GM12878 (cell line): ENCODE results near the gene NOD1. TPM values are rescaled to one million over a fixed set of nuclear protein-coding genes. Genes with fewer than 3 reads are reported as not detected.

Experiments used
- ATAC-seq: fragments of 200-7000 bp; cut with Tn5 transposase; 3 replicates; pipeline ENCODE4 v1.9.1; 2020; ENCODE audit warnings: mild to moderate bottlenecking, moderate library complexity
- BruUV-seq: library from RNA; stranded (reverse); fragments of 400-500 nt; replicated peaks from 2 replicates; lab custom pipeline; 2021; lab: Mats Ljungman, UMichigan
- CTCF ChIA-PET: fragments of 300-600 bp; sonication (Branson Sonifier 250); formaldehyde crosslinking; extraction: SDS; loops from one replicate; lab custom pipeline; 2021; ENCODE audit warnings: inconsistent platforms; lab: Yijun Ruan, JAX
- POLR2A ChIA-PET: fragments of 350-600 bp; formaldehyde crosslinking; extraction: SDS; loops from one replicate; lab custom pipeline; 2021; ENCODE audit warnings: inconsistent platforms; lab: Charles Lee
- RAD21 ChIA-PET: fragments of 300-600 bp; sonication (Branson Sonifier 250); formaldehyde crosslinking; loops from one replicate; lab custom pipeline; 2023; ENCODE audit warnings: antibody characterized with exemption; ENCODE audit not compliant: unreplicated experiment; lab: Charles Lee
- SMC1A ChIA-PET: fragments of 300-600 bp; sonication (Branson Sonifier 250); formaldehyde crosslinking; loops from one replicate; lab custom pipeline; 2023; ENCODE audit not compliant: unreplicated experiment, uncharacterized antibody; lab: Charles Lee
- DNase-seq: peaks from one replicate; pipeline ENCODE4 v3.0.0-alpha.2; 2011; ENCODE audit warnings: low read depth, low spot score
- FAIRE-seq: peaks from 3 replicates; lab custom pipeline; 2011; peaks lifted over from hg19 to GRCh38; lab: Jason Lieb, UNC
- H2AFZ ChIP-seq: 2 replicates; pipeline ENCODE4 v1.6.0; 2011; ENCODE audit warnings: low read depth, low read length, control low read depth; ENCODE audit not compliant: control insufficient read depth
- H3K27ac ChIP-seq: 2 replicates; pipeline ENCODE4 v1.5.1; 2011; ENCODE audit warnings: control low read depth; ENCODE audit not compliant: control insufficient read depth, insufficient read depth
- H3K27me3 ChIP-seq, 2 experiments: replicated peaks in 1 of 2; 2 replicates each; pipeline versions ENCODE4 v1.6.0 to v1.6.1; 2011; ENCODE audit warnings: low read length in 1 of 2; ENCODE audit not compliant: control insufficient read depth in 2 of 2, insufficient read depth in 2 of 2
- H3K36me3 ChIP-seq, 2 experiments: 2 replicates each; pipeline ENCODE4 v1.5.1; 2011; ENCODE audit warnings: low read length in 1 of 2; ENCODE audit not compliant: control insufficient read depth in 2 of 2, insufficient read depth in 2 of 2
- H3K4me1 ChIP-seq: 2 replicates; pipeline ENCODE4 v1.6.1; 2011; ENCODE audit warnings: mild to moderate bottlenecking, low read length, moderate library complexity, mixed read lengths; ENCODE audit not compliant: control insufficient read depth, insufficient read depth
- H3K4me2 ChIP-seq: 2 replicates; pipeline ENCODE4 v1.6.0; 2011; ENCODE audit warnings: control low read depth; ENCODE audit not compliant: control insufficient read depth, insufficient read depth
- H3K4me3 ChIP-seq: fragments of 200-600 bp; sonication (generic); 2 replicates; pipeline ENCODE4 v1.5.1; 2016
- H3K79me2 ChIP-seq: 2 replicates; pipeline ENCODE4 v1.6.0; 2011; ENCODE audit warnings: low read length; ENCODE audit not compliant: control insufficient read depth, insufficient read depth
- H3K9ac ChIP-seq: 2 replicates; pipeline ENCODE4 v1.8.0; 2011; ENCODE audit warnings: low read length, control low read depth, mixed read lengths; ENCODE audit not compliant: control insufficient read depth, insufficient read depth
- H3K9me3 ChIP-seq: replicated peaks from 3 replicates; pipeline ENCODE4 v1.5.1; 2011; ENCODE audit warnings: mild to moderate bottlenecking, low read length; ENCODE audit not compliant: control insufficient read depth, insufficient read depth
- H4K20me1 ChIP-seq: 2 replicates; pipeline ENCODE4 v1.6.0; 2011; ENCODE audit not compliant: control insufficient read depth, insufficient read depth
- EED ChIP-seq: sonication (generic); IDR thresholded peaks from 2 replicates; pipeline ENCODE4 v1.6.1; 2016; ENCODE audit warnings: antibody characterized with exemption, low read depth
- MEF2A ChIP-seq: IDR thresholded peaks from 2 replicates; pipeline ENCODE4 v1.6.1; 2011; ENCODE audit warnings: low read depth, mild to moderate bottlenecking, low read length, moderate library complexity; ENCODE audit not compliant: insufficient read depth
- NR2F1 ChIP-seq: fragments of 450-650 bp; conservative IDR thresholded peaks from 2 replicates; pipeline ENCODE4 v1.6.1; 2017; ENCODE audit warnings: mild to moderate bottlenecking
- TARDBP ChIP-seq: IDR thresholded peaks from 2 replicates; pipeline ENCODE4 v1.6.1; 2016; ENCODE audit warnings: borderline replicate concordance
- TCF3 ChIP-seq: IDR thresholded peaks from 2 replicates; pipeline ENCODE4 v1.6.1; 2012; ENCODE audit warnings: low read depth, mild to moderate bottlenecking, low read length, borderline replicate concordance; ENCODE audit not compliant: insufficient read depth
- ZNF592 ChIP-seq: fragments of 450-650 bp; IDR thresholded peaks from 2 replicates; pipeline ENCODE4 v1.6.1; 2017; ENCODE audit warnings: mild to moderate bottlenecking, moderate library complexity
- in situ Hi-C: fragments of 300-500 bp; cut with MboI; formaldehyde crosslinking; loops from 9 replicates; pipeline ENCODE4 v1.14.3; 2018; ENCODE audit warnings: mixed read lengths
- intact Hi-C: fragments of 100-400 bp; cut with micrococcal nuclease; formaldehyde crosslinking; loops from one replicate; pipeline ENCODE4 v1.14.2; 2022; ENCODE audit not compliant: unreplicated experiment
- polyA plus RNA-seq, 11 experiments: library from polyadenylated mRNA; depleted of rRNA in 4 of 11; unstranded in 6 of 11; stranded (reverse) in 5 of 11; fragments of >200 nt; fragmentation: Nextera tagmentation in 4 of 11; fragmentation: Illumina TruSeq in 1 of 11; extraction: Ambion mirVana in 4 of 11; extraction: Trizol in 1 of 11; gene quantifications; 1 replicate in 1 of 11; 2 replicates in 10 of 11; pipeline versions ENCODE4 v1.2.1 to v1.2.3, GENCODE V29; 2011 to 2016; ENCODE audit warnings: inconsistent platforms in 2 of 11, missing spikeins in 2 of 11, low read depth in 1 of 11
- total RNA-seq, 4 experiments: library from RNA; depleted of rRNA in 3 of 4; stranded (reverse); fragments of >200 nt in 3 of 4; fragmentation: Illumina TruSeq in 1 of 4; extraction: Trizol in 1 of 4; gene quantifications; 2 replicates each; pipeline versions ENCODE4 v1.2.1 to v1.2.3, GENCODE V29; 2013 to 2021

Gene NOD1
- total and polyA plus RNA-seq, 10 of the 15 experiments (the other 5 are each of a cell fraction or from before 2014, with no cell fraction given) = 1.8 to 14.6 (median 8.9) TPM

GRCh38 chr7:30491417-30491816 lies 12.8 kb upstream of the NOD1 start:
- H3K9me3 ChIP-seq = peaks cover 2% of the 10 kb centered on the region; the same call in 1 of the 3 replicates
- SMC1A ChIA-PET = interaction anchor here (1.1 kb wide), 1 partner anchor 17 kb away, joined by 4 read pairs; no protein-coding TSS in a partner anchor
- in situ Hi-C loops = no loop called here
- intact Hi-C loops = no loop called here
- H4K20me1 ChIP-seq = no peaks in the 10 kb centered on the region
- H3K27me3 ChIP-seq = no peaks in the 10 kb centered on the region
- POLR2A ChIA-PET = no interaction called here
- H3K4me2 ChIP-seq = no peak overlapping the region
- H3K27ac ChIP-seq = no peak overlapping the region
- TF ChIP-seq TARDBP (no peak), NR2F1 (no peak), TCF3 (no peak), EED (no peak), ZNF592 (no peak), MEF2A (no peak)
- no peak for ATAC-seq
- no peaks in the 10 kb centered on the region for H3K4me1 ChIP-seq
- H3K36me3 ChIP-seq = peaks cover 0 to 3% of the 10 kb centered on the region in 2 experiments; a peak in 1 of 4 replicates
- DNase-seq = no peak
- H2AFZ ChIP-seq = no peak overlapping the region
- RAD21 ChIA-PET = no interaction called here
- H3K79me2 ChIP-seq = no peaks in the 10 kb centered on the region
- no peak overlapping the region for H3K4me3 ChIP-seq
- CTCF ChIA-PET = interaction anchor here (0.6 kb wide), 1 partner anchor 199 kb away, joined by 3 read pairs; no protein-coding TSS in a partner anchor
- H3K9ac ChIP-seq = no peak overlapping the region
- FAIRE-seq = no peak
- BruUV-seq = no TSS peak
